ENCODE data around the gene TBPL1.

Gene TBPL1

DNA sequence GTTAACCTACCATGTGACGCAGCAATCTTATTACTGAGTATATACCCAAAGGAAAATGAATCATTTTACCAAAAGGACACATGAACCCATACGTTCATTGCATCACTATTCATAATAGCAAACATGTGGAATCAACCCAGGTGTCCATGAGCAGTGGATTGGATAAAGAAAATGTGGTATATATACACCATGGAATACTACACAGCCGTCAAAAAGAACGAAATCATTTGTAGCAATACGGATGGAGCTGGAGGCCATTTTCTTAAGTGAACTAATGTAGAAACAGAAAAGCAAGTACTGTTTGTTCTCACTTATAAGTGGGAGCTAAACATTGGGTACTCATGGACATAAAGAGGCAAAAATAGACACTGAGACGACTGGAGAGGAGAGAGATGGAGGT, 44.2 kb downstream of the TBPL1 start:
- no peak overlapping the region for H3K4me3 ChIP-seq (ENCODE audit: low read depth in 1 of 2, low read length in 1 of 2)
- no peaks in the 10 kb centered on the region for H3K36me3 ChIP-seq
- H3K4me1 ChIP-seq (ENCODE audit: control insufficient read depth in 1 of 2, insufficient read depth in 1 of 2, low read depth in 1 of 2, low read length in 1 of 2), result no peaks in the 10 kb centered on the region
- H3K9me3 ChIP-seq, result no peaks in the 10 kb centered on the region
- no peak for TF ChIP-seq CTCF (IDR thresholded peaks at IDR 0.05)
- H3K27me3 ChIP-seq, result peaks cover 52% of the 10 kb centered on the region
- H3K27ac ChIP-seq, result no peak overlapping the region

GRCh38 chr6:133999305-133999704, 46.3 kb downstream of the TBPL1 start:
- H3K27me3 ChIP-seq, result peaks cover 71% of the 10 kb centered on the region
- no peaks in the 10 kb centered on the region for H3K36me3 ChIP-seq
- no peaks in the 10 kb centered on the region for H3K4me1 ChIP-seq (ENCODE audit: control insufficient read depth in 1 of 2, insufficient read depth in 1 of 2, low read depth in 1 of 2, low read length in 1 of 2)
- H3K4me3 ChIP-seq (ENCODE audit: low read depth in 1 of 2, low read length in 1 of 2), result no peak overlapping the region
- no peak for TF ChIP-seq CTCF (IDR thresholded peaks at IDR 0.05)
- no peak overlapping the region for H3K27ac ChIP-seq
- H3K9me3 ChIP-seq, result no peaks in the 10 kb centered on the region

DNA sequence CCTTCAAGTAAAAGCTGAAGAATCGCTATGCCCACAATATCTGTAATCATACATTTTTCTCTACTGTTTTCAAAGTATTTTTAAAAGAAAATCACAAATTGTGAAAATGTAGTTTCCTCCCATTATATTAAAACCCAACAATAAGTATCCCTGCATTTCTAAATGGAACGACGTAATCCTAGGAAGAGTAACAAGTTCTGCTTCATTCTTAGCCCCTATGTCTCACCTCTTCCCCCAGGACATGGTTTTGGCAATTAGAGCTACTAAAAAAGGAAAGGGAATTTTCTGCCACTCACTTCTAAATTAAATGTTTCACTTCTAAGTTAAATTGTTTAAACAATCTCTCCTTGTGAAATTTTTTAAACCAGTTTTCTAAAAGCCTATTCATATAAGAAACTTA, 47.4 kb downstream of the TBPL1 start:
- no peak for TF ChIP-seq CTCF (IDR thresholded peaks at IDR 0.05)
- H3K36me3 ChIP-seq, result no peaks in the 10 kb centered on the region
- peaks cover 78% of the 10 kb centered on the region for H3K27me3 ChIP-seq
- H3K4me3 ChIP-seq (ENCODE audit: low read depth in 1 of 2, low read length in 1 of 2), result no peak overlapping the region
- no peaks in the 10 kb centered on the region for H3K9me3 ChIP-seq
- H3K27ac ChIP-seq, result no peak overlapping the region
- H3K4me1 ChIP-seq (ENCODE audit: control insufficient read depth in 1 of 2, insufficient read depth in 1 of 2, low read depth in 1 of 2, low read length in 1 of 2), result no peaks in the 10 kb centered on the region

DNA sequence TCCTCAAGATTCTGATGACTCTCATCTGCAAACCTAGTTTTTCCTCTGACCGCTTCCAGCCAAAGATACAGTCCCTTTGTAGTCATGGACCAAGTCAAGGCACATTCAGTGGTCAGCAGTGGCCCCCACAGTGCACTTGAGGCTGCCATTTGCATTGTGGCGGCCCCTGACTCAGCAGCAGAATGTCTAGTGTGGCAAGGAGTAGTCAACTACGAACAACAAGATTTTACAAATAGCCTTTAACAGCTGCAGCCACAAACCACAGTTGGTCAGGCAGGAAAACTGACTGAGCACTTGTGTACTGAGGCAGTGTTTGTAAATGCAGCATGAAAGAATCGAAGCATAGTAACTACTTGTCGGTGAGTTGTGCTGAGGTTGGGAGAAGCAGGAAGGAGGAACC, 49.8 kb downstream of the TBPL1 start:
- no peak for TF ChIP-seq CTCF (IDR thresholded peaks at IDR 0.05)

DNA sequence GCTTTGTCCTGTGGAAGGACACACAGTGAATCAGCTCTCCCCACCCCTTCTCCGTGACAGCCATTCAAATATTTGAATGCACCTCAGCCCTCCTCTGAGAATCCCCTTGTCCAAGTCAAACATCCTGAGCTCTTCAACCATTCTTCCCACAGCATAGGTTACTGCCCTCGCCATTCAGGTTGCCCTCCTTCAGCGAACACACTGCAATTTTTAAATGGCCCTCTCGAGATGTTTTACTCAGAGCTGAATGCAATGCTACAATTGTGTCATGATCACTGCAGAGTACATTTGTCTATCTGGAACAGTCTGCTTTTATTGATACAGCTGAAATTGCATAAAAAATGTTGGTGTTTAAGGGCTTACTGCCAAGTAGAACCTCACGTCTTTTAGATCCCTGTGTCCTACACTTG, 50.5 kb downstream of the TBPL1 start:
- TF ChIP-seq CTCF (IDR thresholded peaks at IDR 0.05), result no peak
- Histone ChIP-seq H3K4me1 (ENCODE audit: control insufficient read depth in 1 of 2, insufficient read depth in 1 of 2, low read depth in 1 of 2, low read length in 1 of 2) (no peaks in the 10 kb centered on the region), H3K27ac (no peak overlapping the region), H3K9me3 (no peaks in the 10 kb centered on the region), H3K36me3 (no peaks in the 10 kb centered on the region), H3K4me3 (ENCODE audit: low read depth in 1 of 2, low read length in 1 of 2) (no peak overlapping the region), H3K27me3 (peaks cover 66% of the 10 kb centered on the region)

More for the DNA sequence above, 49.8 kb downstream of the TBPL1 start:
- no peak overlapping the region for H3K4me3 ChIP-seq (ENCODE audit: low read depth in 1 of 2, low read length in 1 of 2)
- H3K9me3 ChIP-seq, result no peaks in the 10 kb centered on the region
- no peaks in the 10 kb centered on the region for H3K4me1 ChIP-seq (ENCODE audit: control insufficient read depth in 1 of 2, insufficient read depth in 1 of 2, low read depth in 1 of 2, low read length in 1 of 2)
- no peaks in the 10 kb centered on the region for H3K36me3 ChIP-seq
- no peak overlapping the region for H3K27ac ChIP-seq
- peaks cover 70% of the 10 kb centered on the region for H3K27me3 ChIP-seq

DNA sequence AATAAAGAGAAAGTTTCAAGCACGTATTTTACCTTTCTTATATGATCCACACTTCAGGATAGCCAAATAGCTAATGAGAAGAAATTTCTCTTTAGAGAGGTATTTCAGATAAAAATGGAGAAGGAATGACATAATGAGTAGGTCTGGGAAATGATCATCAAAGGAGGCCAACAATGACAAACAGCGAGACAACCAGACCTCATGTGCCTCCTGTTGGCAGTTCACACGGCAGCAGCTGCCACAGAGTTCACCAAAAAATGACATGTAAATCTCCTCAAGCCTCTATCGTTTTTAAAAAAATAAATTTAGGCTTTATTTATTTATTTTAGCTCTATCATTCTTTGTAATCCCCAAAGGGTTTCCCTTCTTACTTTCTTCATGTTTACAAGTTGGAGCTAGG, 51.7 kb downstream of the TBPL1 start:
- H3K27me3 ChIP-seq, result peaks cover 61% of the 10 kb centered on the region

More for the DNA sequence above, 51.7 kb downstream of the TBPL1 start:
- no peak overlapping the region for H3K4me3 ChIP-seq (ENCODE audit: low read depth in 1 of 2, low read length in 1 of 2)
- no peaks in the 10 kb centered on the region for H3K9me3 ChIP-seq
- no peaks in the 10 kb centered on the region for H3K4me1 ChIP-seq (ENCODE audit: control insufficient read depth in 1 of 2, insufficient read depth in 1 of 2, low read depth in 1 of 2, low read length in 1 of 2)
- H3K27ac ChIP-seq, result no peak overlapping the region
- TF ChIP-seq CTCF (IDR thresholded peaks at IDR 0.05), result no peak
- no peaks in the 10 kb centered on the region for H3K36me3 ChIP-seq
